ENCODE measurements around the gene EFCAB6.

DNA sequence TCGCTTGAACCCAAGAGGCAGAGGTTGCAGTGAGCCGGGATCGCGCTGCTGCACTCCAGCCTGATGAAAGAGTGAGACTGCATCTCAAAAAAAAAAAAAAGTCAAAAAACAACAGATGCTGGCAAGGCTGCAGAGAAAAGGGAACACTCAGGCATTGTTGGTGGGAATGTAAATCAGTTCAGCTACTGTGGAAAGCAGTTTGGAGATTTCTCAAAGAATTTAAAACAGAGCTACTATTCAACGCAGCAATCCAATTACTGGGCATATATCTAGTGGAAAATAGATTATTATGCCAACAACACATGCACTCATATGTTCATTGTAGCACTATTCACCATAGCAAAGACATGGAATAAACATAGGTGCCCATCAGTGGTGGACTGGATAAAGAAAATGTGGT is 89.7 kb downstream of the EFCAB6 start:
- TF ChIP-seq, protein P1, sequence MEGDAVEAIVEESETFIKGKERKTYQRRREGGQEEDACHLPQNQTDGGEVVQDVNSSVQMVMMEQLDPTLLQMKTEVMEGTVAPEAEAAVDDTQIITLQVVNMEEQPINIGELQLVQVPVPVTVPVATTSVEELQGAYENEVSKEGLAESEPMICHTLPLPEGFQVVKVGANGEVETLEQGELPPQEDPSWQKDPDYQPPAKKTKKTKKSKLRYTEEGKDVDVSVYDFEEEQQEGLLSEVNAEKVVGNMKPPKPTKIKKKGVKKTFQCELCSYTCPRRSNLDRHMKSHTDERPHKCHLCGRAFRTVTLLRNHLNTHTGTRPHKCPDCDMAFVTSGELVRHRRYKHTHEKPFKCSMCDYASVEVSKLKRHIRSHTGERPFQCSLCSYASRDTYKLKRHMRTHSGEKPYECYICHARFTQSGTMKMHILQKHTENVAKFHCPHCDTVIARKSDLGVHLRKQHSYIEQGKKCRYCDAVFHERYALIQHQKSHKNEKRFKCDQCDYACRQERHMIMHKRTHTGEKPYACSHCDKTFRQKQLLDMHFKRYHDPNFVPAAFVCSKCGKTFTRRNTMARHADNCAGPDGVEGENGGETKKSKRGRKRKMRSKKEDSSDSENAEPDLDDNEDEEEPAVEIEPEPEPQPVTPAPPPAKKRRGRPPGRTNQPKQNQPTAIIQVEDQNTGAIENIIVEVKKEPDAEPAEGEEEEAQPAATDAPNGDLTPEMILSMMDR (IDR thresholded peaks at IDR 0.05) = no peak
- TF ChIP-seq POLR2A (IDR thresholded peaks at IDR 0.05) (no peak), POLR2AphosphoS5 (IDR thresholded peaks at IDR 0.05) (no peak), EP300 (IDR thresholded peaks at IDR 0.05) (no peak)
